Measurements from ENCODE around the gene NUDCD3. TPM values are rescaled to one million over a fixed set of nuclear protein-coding genes. Genes with fewer than 3 reads are reported as not detected.
A peak's percentile ranks its signal among the peaks of the same experiment; 100 is the strongest.

NUDCD3 gene
- total RNA-seq, 2 donors from 2014 or later: 96.4 to 101 TPM

GRCh38 chr7:44385434-44386138, 104.9 kb downstream of the NUDCD3 start:
- no peaks in the 10 kb centered on the region for H3K4me1 Mint-ChIP-seq
- H3K27me3 Mint-ChIP-seq: no peaks in the 10 kb centered on the region
- H3K9me3 Mint-ChIP-seq: no peaks in the 10 kb centered on the region
- H3K36me3 Mint-ChIP-seq (ENCODE audit: low read depth): peaks cover 78% of the 10 kb centered on the region
- no peak overlapping the region for H3K4me3 Mint-ChIP-seq
- ATAC-seq (replicated peaks): no peak
- H3K27ac Mint-ChIP-seq: no peak overlapping the region

- Mint-ChIP-seq H3K27me3 (no peaks in the 10 kb centered on the region), H3K4me1 (no peaks in the 10 kb centered on the region), H3K9me3 (no peaks in the 10 kb centered on the region), H3K36me3 (ENCODE audit: low read depth) (peaks cover 72% of the 10 kb centered on the region), H3K4me3 (no peak overlapping the region), H3K27ac (peak overlapping the region; percentile 8)
- ATAC-seq (replicated peaks): no peak
Measured at GRCh38 chr7:44384586-44385433, 105.6 kb downstream of the NUDCD3 start.

GRCh38 chr7:44383566-44383965, 106.9 kb downstream of the NUDCD3 start:
- Mint-ChIP-seq H3K27ac (peak overlapping the region; percentile 29), H3K36me3 (ENCODE audit: low read depth) (peaks cover 62% of the 10 kb centered on the region), H3K27me3 (no peaks in the 10 kb centered on the region), H3K4me1 (no peaks in the 10 kb centered on the region), H3K9me3 (no peaks in the 10 kb centered on the region), H3K4me3 (no peak overlapping the region)
- ATAC-seq (replicated peaks): no peak

GRCh38 chr7:44382459-44383265, 107.8 kb downstream of the NUDCD3 start:
- Mint-ChIP-seq H3K27me3 (no peaks in the 10 kb centered on the region), H3K4me3 (no peak overlapping the region), H3K9me3 (no peaks in the 10 kb centered on the region), H3K36me3 (ENCODE audit: low read depth) (peaks cover 53% of the 10 kb centered on the region), H3K4me1 (no peaks in the 10 kb centered on the region), H3K27ac (peak overlapping the region; percentile 30)
- ATAC-seq (replicated peaks): no peak

- Mint-ChIP-seq H3K9me3 (no peaks in the 10 kb centered on the region), H3K4me3 (no peak overlapping the region), H3K27me3 (no peaks in the 10 kb centered on the region), H3K4me1 (peaks cover 3% of the 10 kb centered on the region), H3K36me3 (ENCODE audit: low read depth) (peaks cover 49% of the 10 kb centered on the region), H3K27ac (peak overlapping the region; percentile 70)
- no peak for ATAC-seq (replicated peaks)
Measured at GRCh38 chr7:44381494-44382220, 108.8 kb downstream of the NUDCD3 start.

GRCh38 chr7:44380831-44381493, 109.5 kb downstream of the NUDCD3 start:
- H3K4me1 Mint-ChIP-seq: peaks cover 3% of the 10 kb centered on the region
- no peak overlapping the region for H3K4me3 Mint-ChIP-seq
- no peaks in the 10 kb centered on the region for H3K9me3 Mint-ChIP-seq
- H3K36me3 Mint-ChIP-seq (ENCODE audit: low read depth): peaks cover 42% of the 10 kb centered on the region
- H3K27me3 Mint-ChIP-seq: no peaks in the 10 kb centered on the region
- ATAC-seq (replicated peaks): no peak
- H3K27ac Mint-ChIP-seq: peak overlapping the region; percentile 70

- Mint-ChIP-seq H3K4me1 (peaks cover 3% of the 10 kb centered on the region), H3K27ac (peak overlapping the region; percentile 70), H3K9me3 (no peaks in the 10 kb centered on the region), H3K4me3 (no peak overlapping the region), H3K27me3 (no peaks in the 10 kb centered on the region), H3K36me3 (ENCODE audit: low read depth) (peaks cover 36% of the 10 kb centered on the region)
- ATAC-seq (replicated peaks): no peak
Measured at GRCh38 chr7:44380189-44380830, 110.1 kb downstream of the NUDCD3 start.

GRCh38 chr7:44379366-44380188, 110.9 kb downstream of the NUDCD3 start:
- Mint-ChIP-seq H3K4me3 (no peak overlapping the region), H3K27me3 (no peaks in the 10 kb centered on the region), H3K36me3 (ENCODE audit: low read depth) (peaks cover 29% of the 10 kb centered on the region), H3K4me1 (peaks cover 3% of the 10 kb centered on the region), H3K27ac (peak overlapping the region; percentile 81), H3K9me3 (no peaks in the 10 kb centered on the region)
- no peak for ATAC-seq (replicated peaks)

GRCh38 chr7:44378744-44379143, 111.7 kb downstream of the NUDCD3 start:
- Mint-ChIP-seq H3K27me3 (no peaks in the 10 kb centered on the region), H3K36me3 (ENCODE audit: low read depth) (peaks cover 21% of the 10 kb centered on the region), H3K9me3 (no peaks in the 10 kb centered on the region), H3K4me3 (no peak overlapping the region), H3K4me1 (peaks cover 3% of the 10 kb centered on the region), H3K27ac (peak overlapping the region; percentile 81)
- ATAC-seq (replicated peaks): no peak

- no peak for ATAC-seq (replicated peaks)
- peak overlapping the region; percentile 81 for H3K27ac Mint-ChIP-seq
- peaks cover 12% of the 10 kb centered on the region for H3K36me3 Mint-ChIP-seq (ENCODE audit: low read depth)
Measured at GRCh38 chr7:44377681-44378421, 112.6 kb downstream of the NUDCD3 start.

GRCh38 chr7:44377134-44377463, 113.4 kb downstream of the NUDCD3 start:
- H3K36me3 Mint-ChIP-seq (ENCODE audit: low read depth): peaks cover 6% of the 10 kb centered on the region
- H3K4me3 Mint-ChIP-seq: no peak overlapping the region
- ATAC-seq (replicated peaks): no peak
- H3K27me3 Mint-ChIP-seq: no peaks in the 10 kb centered on the region
- H3K4me1 Mint-ChIP-seq: peaks cover 3% of the 10 kb centered on the region
- H3K27ac Mint-ChIP-seq: peak overlapping the region; percentile 81
- no peaks in the 10 kb centered on the region for H3K9me3 Mint-ChIP-seq

More at GRCh38 chr7:44377681-44378421, 112.6 kb downstream of the NUDCD3 start:
- peaks cover 3% of the 10 kb centered on the region for H3K4me1 Mint-ChIP-seq
- H3K4me3 Mint-ChIP-seq: no peak overlapping the region
- no peaks in the 10 kb centered on the region for H3K27me3 Mint-ChIP-seq
- H3K9me3 Mint-ChIP-seq: no peaks in the 10 kb centered on the region
